ENCODE data around the gene RAD51B. TPM values are rescaled to one million over a fixed set of nuclear protein-coding genes. Genes with fewer than 3 reads are reported as not detected.
A peak's percentile ranks its signal among the peaks of the same experiment; 100 is the strongest.

Gene RAD51B
- total RNA-seq, 3 donors from 2014 or later: 10.6 to 77.6 (median 33.8) TPM

- intact Hi-C loops (cut with DNase I; ENCODE audit: low total_unique reads): no loop called here
- no peaks in the 10 kb centered on the region for H3K9me3 ChIP-seq
- H3K4me1 ChIP-seq: peaks cover 4 to 6% of the 10 kb centered on the region in 2 donors
- H3K27ac ChIP-seq: peak overlapping the region in 1 of 2 donors; percentile 35
- no peaks in the 10 kb centered on the region for H3K27me3 ChIP-seq
- DNase-seq (ENCODE audit: low spot score in 2 of 2): no peak
- no peak for TF ChIP-seq POLR2A (IDR thresholded peaks at IDR 0.05)
- TF ChIP-seq POLR2AphosphoS5 (IDR thresholded peaks at IDR 0.05): no peak
- no peak for TF ChIP-seq CTCF (IDR thresholded peaks at IDR 0.05)
- no peak overlapping the region for H3K4me3 ChIP-seq
- H3K36me3 ChIP-seq: no peaks in the 10 kb centered on the region
These were observed 493.5 kb downstream of the RAD51B start for GRCh38 chr14:68312884-68313610.

GRCh38 chr14:68314642-68315041 lies 495.1 kb downstream of the RAD51B start:
- intact Hi-C loops (cut with DNase I; ENCODE audit: low total_unique reads): no loop called here
- H3K27me3 ChIP-seq: no peaks in the 10 kb centered on the region
- H3K4me3 ChIP-seq: no peak overlapping the region
- no peaks in the 10 kb centered on the region for H3K4me1 ChIP-seq
- no peaks in the 10 kb centered on the region for H3K36me3 ChIP-seq
- H3K9me3 ChIP-seq: no peaks in the 10 kb centered on the region
- H3K27ac ChIP-seq: no peak overlapping the region
- DNase-seq (ENCODE audit: low spot score in 2 of 2): no peak
- TF ChIP-seq POLR2A (IDR thresholded peaks at IDR 0.05): no peak
- TF ChIP-seq POLR2AphosphoS5 (IDR thresholded peaks at IDR 0.05): no peak
- TF ChIP-seq CTCF (IDR thresholded peaks at IDR 0.05): no peak

- DNase-seq (ENCODE audit: low spot score in 2 of 2): no peak
These were observed 495.5 kb downstream of the RAD51B start for GRCh38 chr14:68315081-68315480.

GRCh38 chr14:68316078-68316868 lies 496.7 kb downstream of the RAD51B start:
- no peaks in the 10 kb centered on the region for H3K9me3 ChIP-seq
- no peaks in the 10 kb centered on the region for H3K4me1 ChIP-seq
- intact Hi-C loops (cut with DNase I; ENCODE audit: low total_unique reads): no loop called here
- no peak for DNase-seq (ENCODE audit: low spot score in 2 of 2)
- H3K4me3 ChIP-seq: no peak overlapping the region
- H3K27me3 ChIP-seq: no peaks in the 10 kb centered on the region
- no peaks in the 10 kb centered on the region for H3K36me3 ChIP-seq
- TF ChIP-seq CTCF (IDR thresholded peaks at IDR 0.05) (no peak), POLR2AphosphoS5 (IDR thresholded peaks at IDR 0.05) (no peak), POLR2A (IDR thresholded peaks at IDR 0.05) (no peak)
- no peak overlapping the region for H3K27ac ChIP-seq

More at GRCh38 chr14:68315081-68315480, 495.5 kb downstream of the RAD51B start:
- Histone ChIP-seq H3K4me1 (no peaks in the 10 kb centered on the region), H3K36me3 (no peaks in the 10 kb centered on the region), H3K9me3 (no peaks in the 10 kb centered on the region), H3K27ac (no peak overlapping the region), H3K4me3 (no peak overlapping the region), H3K27me3 (no peaks in the 10 kb centered on the region)
- TF ChIP-seq POLR2AphosphoS5 (IDR thresholded peaks at IDR 0.05) (no peak), POLR2A (IDR thresholded peaks at IDR 0.05) (no peak), CTCF (IDR thresholded peaks at IDR 0.05) (no peak)
- intact Hi-C loops (cut with DNase I; ENCODE audit: low total_unique reads): no loop called here

GRCh38 chr14:68317239-68317638 lies 497.7 kb downstream of the RAD51B start:
- H3K27ac ChIP-seq: no peak overlapping the region
- H3K4me1 ChIP-seq: no peaks in the 10 kb centered on the region
- DNase-seq (ENCODE audit: low spot score in 2 of 2): no peak
- no peak for TF ChIP-seq CTCF (IDR thresholded peaks at IDR 0.05)
- no peak for TF ChIP-seq POLR2A (IDR thresholded peaks at IDR 0.05)
- no peak for TF ChIP-seq POLR2AphosphoS5 (IDR thresholded peaks at IDR 0.05)
- no peaks in the 10 kb centered on the region for H3K27me3 ChIP-seq
- no peaks in the 10 kb centered on the region for H3K9me3 ChIP-seq
- H3K36me3 ChIP-seq: no peaks in the 10 kb centered on the region
- intact Hi-C loops (cut with DNase I; ENCODE audit: low total_unique reads): no loop called here
- H3K4me3 ChIP-seq: no peak overlapping the region
